ENCODE results near the gene SIPA1L3.

SIPA1L3 gene

DNA sequence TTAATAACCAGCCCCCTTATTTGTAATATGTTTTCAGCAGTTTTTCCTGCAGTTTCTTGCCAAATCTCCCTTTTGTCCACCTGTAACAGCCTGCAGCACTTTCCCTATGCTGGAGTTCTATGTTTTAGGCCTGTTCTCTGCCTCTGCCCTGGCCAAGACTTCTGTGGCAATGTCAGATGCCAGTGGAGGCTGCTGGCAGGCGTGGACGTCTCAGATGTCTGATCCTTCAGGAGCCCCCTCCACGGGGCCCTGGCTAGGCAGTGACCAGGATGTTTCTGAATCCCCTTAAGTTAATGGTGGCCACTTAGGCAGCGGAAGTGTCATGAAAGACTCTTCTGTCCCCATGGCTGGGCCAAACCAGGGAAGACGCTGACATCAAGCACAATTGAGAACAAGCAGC lies 40.8 kb downstream of the SIPA1L3 start:
- DNase-seq, result no peak

DNA sequence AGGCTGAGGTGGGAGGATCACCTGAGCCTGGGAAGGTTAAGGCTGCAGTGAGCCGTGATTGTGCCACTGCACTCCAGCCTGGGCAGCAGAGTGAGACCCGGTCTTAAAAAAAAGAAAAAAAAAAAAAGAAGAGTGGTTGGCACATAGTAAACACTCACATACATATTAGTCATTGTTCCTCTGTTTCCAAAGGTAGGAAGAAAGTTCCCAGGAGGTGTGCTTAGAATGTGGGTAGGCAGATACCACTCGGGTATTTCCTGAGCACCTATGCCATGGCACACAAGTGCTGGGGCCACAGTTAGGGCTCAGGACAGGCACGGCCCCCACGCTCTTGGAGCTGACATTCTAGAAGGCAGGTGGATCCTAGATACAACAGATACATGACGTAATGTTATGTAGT lies 41.4 kb downstream of the SIPA1L3 start:
- no peak for DNase-seq

DNA sequence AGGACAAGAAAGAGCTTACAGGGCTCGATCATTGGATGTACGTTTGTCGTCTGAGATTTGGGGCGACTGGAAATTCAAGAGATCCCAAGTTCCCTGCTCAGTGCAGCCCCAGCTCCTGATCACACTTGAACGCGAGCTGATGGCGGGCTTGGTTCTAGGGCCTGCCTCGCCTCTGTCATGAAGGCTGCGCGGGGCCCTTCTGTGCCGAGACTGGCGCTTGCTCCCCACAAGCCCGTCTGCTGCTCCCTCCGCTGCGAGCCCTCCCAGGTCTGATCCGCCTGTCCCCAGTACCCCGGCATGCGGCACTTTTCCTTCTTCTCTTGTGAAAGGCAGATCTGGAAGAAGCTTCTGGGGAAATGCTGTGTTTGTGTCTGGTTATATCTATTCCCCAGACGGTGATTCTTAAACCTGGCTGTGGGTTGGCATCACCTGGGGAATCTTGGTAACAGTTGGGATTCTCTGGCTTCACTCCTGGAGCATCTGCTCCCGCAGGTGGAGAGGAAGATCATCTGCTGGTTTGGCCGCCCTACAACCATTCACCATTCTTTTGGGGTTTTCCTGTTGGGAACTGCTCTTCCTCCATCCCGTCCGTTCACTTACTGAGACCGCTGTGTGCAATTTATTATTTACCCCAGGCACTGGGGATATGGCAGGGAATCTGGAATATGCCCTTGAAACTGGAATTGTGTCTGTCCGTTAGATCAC lies 43.6 kb downstream of the SIPA1L3 start:
- no peak for DNase-seq

DNA sequence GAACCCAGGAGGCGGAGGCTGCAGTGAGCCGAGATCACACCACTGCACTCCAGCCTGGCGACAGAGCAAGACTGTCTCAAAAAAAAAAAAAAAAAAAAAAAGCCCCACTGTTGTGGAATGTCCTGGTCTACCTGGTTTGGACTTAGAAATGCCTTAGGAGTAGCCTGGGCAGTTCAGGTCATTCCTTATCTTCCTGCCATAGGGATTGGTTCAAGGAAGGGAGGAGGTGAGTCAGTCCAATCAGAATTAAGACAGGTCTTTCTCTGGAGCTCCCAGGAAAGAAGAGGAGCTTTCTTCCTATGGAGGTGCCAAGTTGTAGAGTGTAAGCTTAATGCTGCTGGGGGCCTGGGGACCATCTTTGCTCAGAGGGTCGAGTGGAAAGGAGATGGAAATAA lies 44.8 kb downstream of the SIPA1L3 start:
- no peak for DNase-seq

DNA sequence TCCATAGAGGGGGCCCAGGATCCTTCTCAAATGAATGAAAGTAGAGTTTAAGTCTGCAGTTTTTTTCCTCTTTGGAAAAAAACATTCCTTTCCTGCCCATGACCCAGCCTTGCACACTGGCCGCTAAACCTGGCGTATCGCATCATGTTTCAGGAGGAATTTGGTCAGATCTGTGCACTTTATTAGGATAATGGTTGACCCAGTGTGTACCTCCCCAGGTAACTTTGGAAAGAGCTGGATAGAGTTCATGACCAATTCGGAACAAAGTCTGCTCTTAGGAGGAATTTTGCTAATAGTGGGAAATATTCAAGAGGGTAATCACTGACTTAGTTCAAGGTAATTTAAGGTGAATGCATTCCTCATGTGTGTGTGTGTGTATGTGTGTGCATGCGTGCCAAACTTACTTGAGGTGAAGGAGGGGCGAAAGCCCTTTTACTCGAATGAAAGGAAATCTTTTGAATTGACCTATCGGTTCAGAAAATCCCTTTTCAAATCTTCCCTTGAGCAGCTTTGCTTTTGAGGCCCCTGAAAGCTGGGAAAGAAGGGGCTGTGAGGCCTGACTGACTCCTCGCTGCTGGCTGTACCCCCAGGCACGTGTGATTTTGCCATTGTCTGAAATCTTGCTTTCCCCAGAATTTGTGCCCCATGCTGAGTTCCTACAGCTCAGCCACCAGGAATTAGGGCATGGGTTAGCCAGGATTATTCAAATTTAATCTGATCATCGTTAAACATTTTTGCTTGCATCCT lies 46.3 kb downstream of the SIPA1L3 start:
- no peak for DNase-seq

DNA sequence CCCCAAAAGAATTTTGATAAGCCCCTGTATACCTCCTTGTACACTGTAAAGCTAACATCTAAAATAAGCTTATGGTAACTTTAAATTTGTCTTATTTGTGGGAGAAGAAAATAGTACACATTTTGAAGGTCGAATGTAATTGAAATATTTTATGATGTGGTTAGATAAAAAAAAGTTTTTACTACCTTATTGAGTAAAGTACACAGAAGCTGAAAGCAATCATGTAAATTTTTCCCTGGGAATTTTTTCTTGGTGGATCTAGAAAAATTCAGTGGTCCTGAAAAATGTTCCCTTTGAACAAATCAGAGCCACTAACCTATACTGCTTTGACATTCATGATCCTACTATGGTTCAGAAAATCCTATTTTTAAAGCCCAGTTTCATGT lies 46.9 kb downstream of the SIPA1L3 start:
- DNase-seq, result no peak

DNA sequence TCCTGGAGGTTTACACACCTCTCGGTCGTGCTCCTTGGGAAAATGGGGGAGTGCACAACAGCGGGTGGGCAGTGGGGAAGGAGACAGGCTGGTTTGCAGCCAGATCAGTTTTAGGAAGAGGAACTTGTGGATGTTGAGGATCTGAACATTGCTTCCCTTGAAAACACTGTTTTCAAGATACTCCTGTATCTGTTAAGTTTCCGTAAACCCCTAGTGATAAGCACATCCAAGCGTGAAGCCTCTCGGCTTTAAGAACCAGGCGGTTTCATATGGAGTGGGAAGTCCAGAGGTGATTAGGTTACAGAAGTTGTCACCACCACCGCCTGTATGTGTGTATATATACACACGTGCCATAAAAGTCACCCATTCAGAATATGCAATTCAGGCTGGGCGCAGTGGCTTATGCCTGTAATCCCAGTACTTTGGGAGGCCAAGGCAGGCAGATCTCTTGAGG lies 47.4 kb downstream of the SIPA1L3 start:
- DNase-seq, result no peak

DNA sequence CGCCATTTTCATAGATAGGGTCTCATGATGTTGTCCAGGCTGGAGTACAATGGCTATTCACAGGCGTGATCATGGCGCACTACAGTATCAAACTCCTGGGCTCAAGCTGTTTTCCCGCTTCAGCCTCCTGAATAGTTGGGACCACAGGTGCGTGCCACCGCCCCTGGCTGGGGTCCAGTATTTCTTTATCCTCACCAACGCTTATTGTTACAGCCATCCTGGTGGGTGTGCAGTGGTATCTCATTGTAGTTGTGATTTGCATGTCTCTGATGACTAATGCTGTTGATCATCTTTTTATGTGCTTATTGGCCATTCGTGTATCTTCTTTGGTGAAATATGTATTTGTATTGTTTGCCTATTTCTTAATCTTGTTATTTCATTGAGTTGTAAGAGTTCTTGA lies 49.0 kb downstream of the SIPA1L3 start:
- no peak for DNase-seq

DNA sequence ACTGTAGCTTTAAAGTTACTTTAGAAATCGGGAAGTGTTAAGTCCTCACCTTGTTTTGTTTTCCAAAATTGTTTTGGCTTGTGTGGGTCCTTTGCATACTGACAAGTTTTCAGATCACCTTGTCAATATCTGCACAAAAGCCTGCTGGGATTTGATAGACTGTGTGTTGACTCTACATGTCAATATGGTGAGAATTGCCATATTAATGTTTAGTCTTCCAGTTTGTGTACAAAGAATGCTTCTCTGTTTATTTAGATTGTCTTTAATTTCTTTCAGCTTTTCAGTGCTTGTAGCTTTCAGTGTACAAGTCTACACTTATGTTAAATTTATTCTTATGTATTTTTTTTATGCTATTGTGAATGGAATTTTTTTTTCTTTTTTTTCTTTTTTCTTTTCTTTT lies 50.2 kb downstream of the SIPA1L3 start:
- no peak for DNase-seq

DNA sequence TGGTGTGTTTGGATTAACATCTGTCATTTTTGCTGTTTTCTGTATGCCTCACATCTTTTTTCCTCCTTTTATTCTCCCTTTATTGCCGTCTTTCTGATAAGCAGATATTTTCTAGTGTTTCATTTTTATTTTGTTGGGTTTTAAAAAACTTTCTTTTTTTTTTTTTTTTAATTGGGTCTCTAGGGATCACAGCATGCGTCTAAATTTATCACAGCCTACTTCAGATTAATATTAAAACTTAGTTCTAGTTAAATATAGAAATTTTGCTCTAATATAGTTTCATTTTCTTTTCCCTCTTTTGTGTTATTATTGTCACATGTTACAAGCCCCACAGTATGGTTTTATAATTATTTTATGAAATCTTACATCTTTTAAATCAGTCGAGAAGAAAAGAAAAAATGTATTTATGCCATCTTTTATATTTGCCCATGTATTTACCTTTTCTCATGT lies 52.7 kb downstream of the SIPA1L3 start:
- no peak for DNase-seq

DNA sequence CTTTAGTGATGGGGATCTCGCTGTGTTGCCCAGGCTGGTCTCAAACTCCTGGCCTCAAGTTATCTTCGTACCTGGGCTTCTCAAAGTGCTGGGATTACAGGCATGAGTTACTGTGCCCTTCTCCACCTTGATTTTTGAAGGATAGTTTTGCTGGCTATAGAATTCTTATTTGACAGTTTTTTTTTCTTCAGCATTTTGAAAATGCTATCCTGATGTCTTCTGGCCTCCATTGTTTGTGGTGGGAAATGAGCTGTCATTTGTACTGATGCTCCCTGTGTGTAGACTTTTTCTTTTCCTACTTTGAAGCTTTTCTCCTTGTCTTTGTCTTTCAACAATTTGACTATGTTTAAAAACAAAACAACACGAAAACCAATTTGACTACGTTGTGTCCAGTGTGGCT lies 54.2 kb downstream of the SIPA1L3 start:
- no peak for DNase-seq

DNA sequence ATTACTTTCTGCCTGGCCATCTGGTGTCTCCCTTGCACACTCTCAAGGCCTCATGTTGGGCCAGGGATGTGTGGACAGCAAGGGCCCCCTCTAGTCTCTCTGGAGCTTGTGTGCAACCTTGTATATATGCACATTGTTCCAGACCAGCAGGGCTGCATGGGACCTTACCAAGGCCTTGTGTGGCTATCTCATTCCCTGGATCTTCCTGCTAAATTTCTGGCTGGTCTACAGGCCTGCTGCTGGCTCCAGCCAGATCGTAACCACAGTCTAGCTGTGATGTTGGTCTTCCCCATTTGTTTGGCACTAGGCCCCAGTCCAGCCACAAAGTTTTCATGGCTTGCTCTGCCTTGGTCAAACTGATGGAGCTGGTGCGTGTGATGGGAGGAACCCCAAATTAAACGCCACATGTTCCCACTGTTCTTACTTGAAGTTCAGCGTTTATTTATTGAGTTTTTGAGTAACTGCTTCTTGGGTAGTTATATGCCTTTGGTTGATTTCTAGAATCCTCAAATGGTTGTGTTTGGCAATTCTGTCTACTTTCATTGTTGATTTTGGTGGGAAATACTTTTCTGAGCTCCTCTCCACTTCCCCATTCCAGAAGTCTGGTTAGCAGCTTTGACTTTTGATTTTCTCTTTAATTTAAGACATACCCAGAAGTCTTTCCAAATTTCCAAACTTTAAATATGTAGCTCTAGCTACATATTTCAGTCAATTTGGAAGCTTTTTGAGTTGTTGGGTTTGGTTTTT lies 56.4 kb downstream of the SIPA1L3 start:
- DNase-seq, result no peak

DNA sequence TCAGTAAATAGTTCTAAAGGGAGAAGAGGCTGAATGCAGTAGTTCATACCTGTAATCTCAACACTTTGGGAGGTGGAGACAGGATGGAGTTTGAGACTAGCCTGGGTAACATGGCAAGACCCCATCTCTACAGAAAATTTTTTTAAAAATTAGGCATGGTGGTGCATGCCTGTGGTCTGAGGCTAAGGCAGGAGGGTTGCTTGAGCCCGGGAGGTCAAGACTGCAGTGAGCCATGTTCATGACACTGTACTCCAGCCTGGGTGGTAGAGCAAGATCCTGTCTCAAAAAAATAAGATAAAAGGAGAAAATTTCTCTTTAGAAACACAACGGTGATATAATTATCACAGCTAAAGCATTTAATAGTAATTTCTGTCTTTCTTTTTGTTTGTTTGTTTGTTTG lies 57.1 kb downstream of the SIPA1L3 start:
- no peak for DNase-seq

DNA sequence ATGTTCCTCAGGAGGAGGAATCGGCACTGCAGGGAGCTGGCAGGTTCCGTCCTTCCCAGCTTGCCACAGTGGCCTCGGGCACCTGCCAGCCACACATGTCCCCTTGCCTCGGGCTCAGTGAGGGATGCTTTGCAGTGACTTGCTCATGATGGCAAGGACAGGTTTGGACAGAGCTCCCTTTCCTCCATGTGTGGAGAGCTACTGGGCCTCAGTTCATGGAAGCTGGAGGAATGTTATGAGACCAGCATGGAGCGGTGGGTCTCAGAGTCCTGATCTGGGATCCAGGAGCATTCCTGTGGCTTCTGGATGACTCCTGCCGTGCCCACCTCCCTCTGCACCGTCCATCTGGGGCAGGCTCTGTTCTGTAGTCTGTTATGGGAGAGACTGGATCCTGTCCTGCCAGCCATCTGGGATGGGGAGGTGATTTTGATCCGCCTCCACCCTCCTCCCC lies 59.2 kb downstream of the SIPA1L3 start:
- DNase-seq, result no peak

DNA sequence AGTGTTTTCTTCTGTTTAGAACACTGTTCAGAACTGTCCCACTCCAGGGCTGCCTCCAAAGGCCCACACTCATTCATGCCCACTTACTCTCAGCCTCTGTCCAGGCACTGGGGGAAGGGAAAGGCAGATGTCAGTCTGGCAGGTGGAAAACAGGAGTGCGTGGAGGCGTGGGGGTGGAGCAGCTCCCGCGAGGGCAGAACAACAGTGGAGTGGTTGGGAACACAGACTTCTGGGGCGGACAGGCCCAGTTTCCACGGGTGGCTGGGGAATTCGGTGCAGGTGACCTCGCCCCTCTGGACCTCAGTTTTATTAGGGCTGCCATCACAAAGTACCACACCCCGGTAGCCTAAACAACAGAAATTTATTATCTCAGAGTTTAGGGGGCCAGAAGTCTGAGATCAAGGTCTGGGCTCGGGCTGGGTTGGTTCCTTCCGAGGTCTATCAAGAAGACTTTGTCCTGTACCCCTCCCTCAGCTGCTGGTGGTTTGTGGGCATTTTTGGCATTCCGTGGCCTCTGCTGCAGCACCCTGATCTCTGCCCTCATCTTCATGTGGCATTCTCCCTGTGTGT lies 59.7 kb downstream of the SIPA1L3 start:
- DNase-seq, result no peak

DNA sequence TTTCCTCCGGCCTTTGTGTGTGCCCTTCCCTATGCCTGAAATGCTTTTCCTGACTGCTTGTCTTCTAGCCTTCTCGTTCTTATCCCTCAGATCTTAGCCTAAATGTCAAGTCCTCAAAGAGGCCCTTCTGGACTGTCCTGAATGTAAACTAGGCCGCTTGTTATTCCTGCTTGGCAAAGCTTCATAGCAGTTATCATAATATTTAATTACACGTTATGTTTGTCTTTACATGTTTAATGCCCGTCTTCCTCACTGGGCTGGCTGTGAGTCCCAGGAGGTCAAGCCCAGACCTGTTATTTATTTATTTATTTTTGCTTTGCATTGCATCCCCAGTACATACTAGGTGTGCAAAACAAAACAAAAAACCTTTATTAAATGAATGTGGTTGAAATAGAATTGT lies 62.7 kb downstream of the SIPA1L3 start:
- DNase-seq, result no peak

DNA sequence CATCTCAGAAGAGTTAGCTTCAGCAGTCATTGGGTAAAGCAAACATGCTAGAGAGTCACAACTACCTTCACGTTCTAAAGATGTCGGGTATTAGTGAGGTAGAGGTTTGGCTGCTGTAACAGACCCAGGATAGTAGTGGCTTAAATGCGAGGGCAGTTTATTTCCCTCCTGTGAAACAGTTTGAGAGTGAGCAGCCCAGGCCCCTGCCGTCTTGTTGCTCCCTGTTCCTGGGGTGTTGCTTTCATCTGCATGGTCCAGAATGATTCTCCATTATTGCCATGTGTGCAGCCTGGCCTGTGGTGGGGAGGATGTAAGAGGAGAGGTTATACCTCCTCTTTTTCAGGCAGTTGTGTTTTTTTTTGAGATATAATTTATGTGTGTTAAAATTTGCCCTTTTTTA lies 63.7 kb downstream of the SIPA1L3 start:
- DNase-seq, result no peak

DNA sequence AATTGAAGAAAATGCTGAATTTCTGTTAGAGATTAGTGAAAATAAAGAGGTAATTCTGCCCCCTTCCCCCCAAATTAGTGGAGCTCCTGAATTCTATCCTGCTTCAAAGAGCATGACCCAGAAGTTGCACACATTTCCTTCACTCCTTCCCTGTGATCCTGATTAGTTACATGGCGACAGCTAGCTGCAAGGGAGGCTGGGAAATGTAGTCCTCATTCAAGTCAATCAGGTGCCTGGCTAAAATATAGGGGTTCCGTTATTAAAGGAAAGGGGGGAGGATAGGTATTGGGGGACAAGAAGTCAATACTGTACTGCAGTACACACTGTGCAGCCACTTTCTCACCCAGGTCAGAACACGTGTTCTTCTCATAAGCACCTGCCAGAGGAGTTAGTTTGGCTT lies 65.8 kb downstream of the SIPA1L3 start:
- DNase-seq, result no peak

DNA sequence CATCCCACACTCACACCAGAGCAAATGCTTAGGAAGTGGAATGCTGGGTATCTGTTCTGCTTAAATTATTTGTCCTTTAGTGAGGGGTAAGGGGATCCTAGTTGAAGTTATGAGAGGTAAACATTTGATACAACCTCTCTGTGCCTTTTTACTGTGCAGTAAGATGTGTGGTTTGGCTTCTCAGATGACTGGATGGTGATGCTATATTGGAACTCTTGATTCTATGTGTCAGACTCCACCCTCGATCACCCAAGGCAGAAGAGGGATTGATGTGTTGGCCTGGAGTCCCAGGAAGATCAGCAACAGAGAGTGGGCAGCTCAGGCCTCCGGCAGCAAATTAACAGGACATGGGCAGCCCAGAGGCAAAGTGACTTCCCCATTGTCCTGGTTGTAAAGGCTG lies 66.7 kb downstream of the SIPA1L3 start:
- no peak for DNase-seq

DNA sequence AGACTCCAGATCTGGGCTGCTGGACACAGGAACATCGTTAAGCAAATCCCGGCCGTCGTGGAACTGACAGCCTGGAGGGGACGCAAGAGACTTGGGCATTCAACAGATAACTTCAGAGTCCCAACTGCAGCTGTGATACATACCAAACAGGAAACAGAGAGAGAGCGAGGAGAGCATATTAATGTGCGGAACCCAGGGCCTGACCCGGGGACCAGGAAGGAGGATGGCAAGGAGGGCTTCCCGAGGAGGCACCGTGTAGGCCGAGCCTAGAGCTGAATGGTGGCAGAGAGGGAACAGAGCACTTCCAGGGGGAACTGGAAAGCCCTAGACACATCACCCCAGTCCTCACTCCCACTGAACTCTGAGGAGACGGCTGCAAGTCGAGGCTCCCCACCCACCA lies 68.1 kb downstream of the SIPA1L3 start:
- no peak for DNase-seq

DNA sequence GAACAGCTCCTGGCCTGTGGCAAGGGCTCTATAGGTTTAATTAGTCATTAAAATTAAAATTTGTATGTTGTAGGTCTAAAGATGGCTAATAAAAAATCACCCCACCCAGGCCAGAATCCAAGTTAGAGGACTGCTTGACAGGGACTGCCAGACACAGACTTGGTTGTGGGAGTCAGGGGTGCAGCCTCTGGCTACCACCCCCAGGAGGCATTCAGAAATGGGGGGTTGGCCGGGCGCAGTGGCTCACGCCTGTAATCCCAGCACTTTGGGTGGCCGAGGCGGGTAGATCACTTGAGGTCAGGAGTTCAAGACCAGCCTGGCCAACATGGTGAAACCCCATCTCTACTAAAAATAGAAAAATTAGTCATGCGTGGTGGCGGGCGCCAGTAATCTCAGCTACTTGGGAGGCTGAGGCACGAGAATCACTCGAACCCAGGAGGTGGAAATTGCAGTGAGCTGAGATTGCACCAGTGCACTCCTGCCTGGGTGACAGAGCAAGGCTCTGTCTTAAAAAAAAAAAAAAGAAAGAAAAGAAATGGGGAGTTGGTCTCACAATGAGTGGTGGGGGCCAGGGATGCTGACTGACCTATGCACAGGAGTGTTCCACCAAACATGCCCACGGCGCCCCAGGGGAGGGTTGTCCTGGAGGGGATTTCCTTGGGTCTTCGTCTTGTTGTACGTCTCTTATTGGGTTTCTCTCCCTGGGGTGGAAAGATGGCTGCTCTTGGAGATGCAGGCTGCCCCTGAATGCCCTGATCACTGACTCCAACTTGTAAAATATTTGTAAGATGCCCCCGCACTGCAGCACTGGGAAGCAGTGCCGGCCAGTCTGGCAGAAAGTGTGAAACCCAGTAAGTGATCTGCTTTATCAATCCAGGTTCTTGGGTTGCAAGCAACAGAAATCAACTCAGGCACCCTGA lies 68.8 kb downstream of the SIPA1L3 start:
- no peak for DNase-seq

DNA sequence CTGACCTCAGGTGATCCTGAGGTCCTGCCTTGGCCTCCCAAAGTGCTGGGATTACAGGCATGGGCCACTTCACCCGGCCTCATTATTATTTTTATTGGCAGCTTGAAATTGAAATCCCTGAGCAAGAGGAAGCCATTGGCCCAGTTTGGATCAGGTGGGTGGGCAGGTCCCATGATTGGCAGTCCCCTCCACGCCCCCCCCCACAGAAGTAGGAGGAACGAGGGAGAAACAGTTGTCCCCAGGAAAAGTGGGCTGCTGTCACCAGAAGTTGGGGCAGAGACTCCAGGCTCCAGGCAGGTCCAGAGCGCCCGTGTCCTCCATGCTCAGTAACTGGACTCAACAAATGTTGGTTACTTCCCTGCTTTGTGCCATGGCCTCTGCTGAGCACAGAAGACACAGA lies 70.4 kb downstream of the SIPA1L3 start:
- no peak for DNase-seq
